Urothelium cell line (cell line): ENCODE results near the gene CLN6.

Source experiments
- DNase-seq: peaks from one replicate; pipeline ENCODE4 v3.0.0; 2011; ENCODE audit warnings: low spot score, mixed read lengths
- FAIRE-seq: peaks from 2 replicates; lab custom pipeline; 2011; peaks lifted over from hg19 to GRCh38; lab: Jason Lieb, UNC

The CLN6 gene

GRCh38 chr15:68229386-68230156 is at the start of gene CLN6:
Gene CLN6, minus strand, starts transcription at chr15:68229728. Its CDS starts 144 bp downstream, at chr15:68229584.
- DNase-seq: peak; percentile 99
- FAIRE-seq: no peak

DNA sequence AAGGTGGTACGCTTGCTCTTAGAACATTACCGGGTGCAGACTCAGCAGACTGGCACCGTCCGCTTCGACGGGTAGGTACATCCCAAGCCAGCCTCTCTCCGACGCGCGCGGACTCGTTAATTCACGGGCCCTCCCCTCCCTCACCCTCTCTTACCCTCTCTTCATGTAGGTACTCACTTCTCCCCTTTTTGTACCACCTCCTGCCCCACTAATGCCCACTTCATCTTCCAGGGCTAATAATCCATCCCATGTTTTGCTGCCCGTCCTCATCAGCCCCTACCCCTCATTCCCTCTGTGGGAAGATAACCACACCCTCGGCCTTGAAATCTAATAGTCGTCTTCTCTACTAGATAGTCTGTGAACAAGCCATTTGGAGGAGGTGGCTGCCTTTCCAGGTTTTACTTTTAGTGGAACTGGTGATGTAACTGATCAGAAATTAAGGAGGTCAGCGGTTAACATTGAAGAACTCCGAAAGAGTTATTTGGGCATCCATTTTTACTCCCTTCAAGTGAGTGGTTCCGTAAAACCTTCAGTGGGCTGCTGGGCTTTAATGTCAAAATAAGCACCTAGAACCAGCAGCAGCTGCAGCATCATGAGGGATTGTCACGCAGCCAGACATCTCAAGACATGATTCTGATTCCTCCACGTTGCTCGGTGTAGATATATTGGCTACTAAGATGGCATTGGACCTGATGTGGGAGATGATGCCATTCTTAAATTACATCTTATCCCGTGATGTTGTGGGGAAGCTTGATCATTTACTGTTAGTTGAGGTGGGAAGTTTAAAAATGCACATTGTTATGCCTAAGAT is 49.3 kb upstream of the CLN6 start:
- FAIRE-seq (peak; percentile 63), DNase-seq (no peak)

GRCh38 chr15:68278345-68278594 is 48.7 kb upstream of the CLN6 start:
- peak; percentile 59 for FAIRE-seq
- DNase-seq: no peak

DNA sequence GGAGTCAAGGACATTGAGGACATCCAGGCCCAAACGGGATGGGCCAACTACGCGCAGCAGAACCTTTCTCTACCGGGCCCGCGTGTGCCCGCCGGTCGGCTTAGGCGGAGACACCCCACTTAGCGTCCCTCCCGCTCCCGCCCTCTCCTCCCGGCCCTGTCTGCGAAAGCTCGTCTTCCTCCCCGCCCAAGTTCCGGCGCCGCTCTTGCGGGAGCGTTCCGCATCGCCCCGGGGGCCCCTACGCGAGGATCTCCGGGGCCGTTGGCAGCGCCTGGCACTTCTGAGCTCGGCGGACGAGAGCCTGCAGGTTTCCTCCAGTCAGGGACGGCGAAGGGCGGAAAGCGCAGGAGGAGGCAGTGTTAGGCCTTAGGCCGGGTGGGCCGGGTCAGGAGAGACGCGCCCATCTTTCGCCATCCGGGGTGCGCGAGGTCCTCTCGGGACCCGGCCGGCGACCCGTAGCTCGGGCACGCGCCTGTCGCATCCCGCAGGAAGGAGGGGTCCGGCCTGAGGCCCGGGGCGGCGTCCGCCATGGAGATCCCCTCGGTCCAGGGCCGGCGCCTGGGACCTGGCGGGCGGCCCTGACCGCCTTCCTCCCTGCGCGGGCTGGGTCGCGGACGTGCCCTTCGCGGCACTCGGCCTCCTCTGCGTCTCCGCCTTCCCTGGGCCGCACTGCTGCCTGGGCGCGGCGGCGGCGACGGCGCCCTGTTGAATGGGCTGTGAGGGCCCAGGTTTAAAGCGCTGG is 48.2 kb upstream of the CLN6 start, which contains the start of gene FEM1B:
Gene FEM1B (plus strand): TSS at position 143 of the 742 bp plus-strand sequence. CDS start 673 bp downstream, outside the sequence.
- DNase-seq (peak; percentile 96), FAIRE-seq (peak; percentile 77)

DNA sequence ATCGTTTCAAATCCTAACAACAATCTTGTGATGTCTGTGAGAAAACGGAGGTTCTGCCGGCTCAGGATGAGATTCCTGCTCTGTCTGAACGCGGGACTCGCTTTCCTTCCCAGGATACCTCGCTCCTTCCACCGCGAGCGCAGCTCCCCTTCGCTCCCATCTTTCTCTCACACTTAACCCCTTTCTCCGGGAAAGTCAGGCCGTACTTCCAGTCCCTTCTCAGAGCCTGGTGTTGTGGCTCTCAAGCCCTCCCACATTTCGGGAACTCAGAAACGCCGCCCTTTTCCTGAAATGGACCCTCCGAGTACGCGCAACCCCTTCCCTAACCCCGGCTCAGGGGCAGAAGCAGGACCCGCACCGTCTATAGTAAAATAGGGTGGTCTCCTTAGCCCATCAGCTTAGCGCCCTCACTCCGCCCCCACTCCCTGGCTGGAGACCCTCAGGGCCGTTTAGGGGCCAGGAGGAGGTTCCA is 47.6 kb upstream of the CLN6 start:
- DNase-seq: peak; percentile 62
- FAIRE-seq: no peak

GRCh38 chr15:68276668-68277067 is 47.1 kb upstream of the CLN6 start:
- DNase-seq: no peak
- no peak for FAIRE-seq

GRCh38 chr15:68275165-68275746 is 45.7 kb upstream of the CLN6 start:
- DNase-seq: no peak
- FAIRE-seq: no peak

DNA sequence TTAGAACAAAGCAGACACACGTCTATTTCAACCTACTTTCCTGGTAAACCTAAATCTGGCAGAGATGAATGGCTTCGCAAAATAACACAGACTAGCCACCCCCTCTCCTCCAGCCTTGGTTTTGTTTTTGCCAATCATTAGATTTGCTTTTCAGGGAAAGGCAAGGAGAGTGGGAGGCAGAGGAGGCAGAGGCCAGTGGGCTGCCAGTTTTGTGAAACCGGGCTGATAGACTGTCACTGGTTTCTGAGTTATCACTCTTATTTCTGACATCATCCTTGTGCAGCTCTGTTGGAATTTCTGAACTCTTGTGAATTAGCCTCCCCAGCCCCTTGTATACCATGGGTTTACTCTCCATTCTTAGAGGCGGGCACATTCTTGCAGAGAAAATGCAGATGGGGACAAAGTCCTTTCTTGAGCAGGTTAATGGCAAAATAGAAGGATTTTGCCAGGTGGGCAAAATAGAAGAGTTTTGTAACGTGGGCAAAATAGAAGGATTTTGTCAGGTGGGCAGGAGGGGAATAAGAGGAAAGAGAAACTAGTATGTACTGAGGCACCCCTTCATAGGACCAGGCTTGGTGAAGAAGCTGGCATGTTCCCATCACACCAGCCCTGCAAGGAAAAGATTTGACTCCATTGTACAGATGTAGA is 44.8 kb upstream of the CLN6 start:
- FAIRE-seq (no peak), DNase-seq (no peak)

DNA sequence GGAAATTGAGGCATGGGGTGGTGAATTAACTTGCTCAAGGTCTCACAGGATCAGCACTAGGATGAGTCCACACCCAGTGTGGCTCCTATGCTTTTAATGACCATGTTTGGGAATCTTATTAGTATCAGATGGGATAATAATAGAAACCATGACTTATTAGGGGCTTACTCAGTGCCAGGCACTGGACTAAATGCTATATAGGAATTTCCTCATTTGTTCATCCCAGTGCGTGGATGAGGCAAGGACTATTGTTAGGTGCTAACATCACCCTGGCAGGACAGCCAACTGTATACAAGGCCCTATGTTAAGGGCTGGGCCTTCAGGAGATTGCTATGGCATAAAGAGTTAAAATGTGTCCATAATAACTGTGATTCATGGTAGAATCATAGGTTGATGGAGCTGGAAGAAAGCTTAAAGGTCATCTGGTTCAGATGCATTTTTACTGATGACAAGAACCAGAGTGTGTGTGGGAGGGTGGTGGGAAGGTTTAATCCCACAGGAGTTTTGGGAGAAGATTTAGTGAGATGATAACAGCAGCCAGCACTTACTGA is 43.3 kb upstream of the CLN6 start:
- FAIRE-seq (no peak), DNase-seq (no peak)

GRCh38 chr15:68271854-68272471 is 42.4 kb upstream of the CLN6 start:
- FAIRE-seq (peak; percentile 92), DNase-seq (peak; percentile 81)

DNA sequence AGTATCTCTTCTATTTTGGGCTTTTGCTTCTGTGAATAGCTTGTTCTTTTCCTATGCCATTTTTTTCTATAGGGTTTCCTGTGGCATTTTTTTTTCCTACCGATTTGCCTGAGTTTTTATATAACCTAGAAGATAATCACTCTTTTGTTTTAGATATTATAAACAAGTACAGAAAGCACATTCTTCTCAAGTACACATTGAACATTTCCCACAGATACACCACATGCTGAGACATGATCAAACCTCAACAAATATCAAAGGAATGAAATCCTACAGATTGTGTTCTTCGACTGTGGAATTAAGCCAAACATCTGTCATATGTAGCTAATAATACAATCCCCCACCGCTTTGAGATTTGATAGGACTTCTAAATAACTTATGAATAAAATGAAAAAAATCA is 38.9 kb upstream of the CLN6 start:
- DNase-seq (no peak), FAIRE-seq (no peak)

- FAIRE-seq (no peak), DNase-seq (no peak)
Observed at GRCh38 chr15:68265674-68266073, 36.1 kb upstream of the CLN6 start.

- DNase-seq: no peak
- FAIRE-seq: no peak
Observed at GRCh38 chr15:68265081-68265480, 35.6 kb upstream of the CLN6 start.

DNA sequence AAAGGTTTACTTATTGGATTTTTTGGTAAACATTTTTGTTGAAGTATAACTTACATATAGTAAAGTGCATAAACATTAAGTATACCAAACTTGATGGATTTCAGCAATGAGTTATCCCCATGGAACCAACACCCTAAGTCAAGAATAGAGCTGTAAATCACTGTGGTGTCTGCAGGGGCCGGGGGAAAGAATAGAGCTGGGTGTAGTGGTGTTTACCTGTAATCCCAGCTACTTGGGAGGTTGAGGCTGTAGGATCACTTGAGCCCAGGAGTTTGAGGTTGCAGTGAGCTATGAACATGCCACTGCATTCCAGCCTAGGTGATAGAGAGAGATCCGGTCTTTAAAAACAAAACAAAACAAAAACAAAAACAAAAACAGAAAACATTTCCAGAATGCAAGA is 34.8 kb upstream of the CLN6 start:
- FAIRE-seq: no peak

DNA sequence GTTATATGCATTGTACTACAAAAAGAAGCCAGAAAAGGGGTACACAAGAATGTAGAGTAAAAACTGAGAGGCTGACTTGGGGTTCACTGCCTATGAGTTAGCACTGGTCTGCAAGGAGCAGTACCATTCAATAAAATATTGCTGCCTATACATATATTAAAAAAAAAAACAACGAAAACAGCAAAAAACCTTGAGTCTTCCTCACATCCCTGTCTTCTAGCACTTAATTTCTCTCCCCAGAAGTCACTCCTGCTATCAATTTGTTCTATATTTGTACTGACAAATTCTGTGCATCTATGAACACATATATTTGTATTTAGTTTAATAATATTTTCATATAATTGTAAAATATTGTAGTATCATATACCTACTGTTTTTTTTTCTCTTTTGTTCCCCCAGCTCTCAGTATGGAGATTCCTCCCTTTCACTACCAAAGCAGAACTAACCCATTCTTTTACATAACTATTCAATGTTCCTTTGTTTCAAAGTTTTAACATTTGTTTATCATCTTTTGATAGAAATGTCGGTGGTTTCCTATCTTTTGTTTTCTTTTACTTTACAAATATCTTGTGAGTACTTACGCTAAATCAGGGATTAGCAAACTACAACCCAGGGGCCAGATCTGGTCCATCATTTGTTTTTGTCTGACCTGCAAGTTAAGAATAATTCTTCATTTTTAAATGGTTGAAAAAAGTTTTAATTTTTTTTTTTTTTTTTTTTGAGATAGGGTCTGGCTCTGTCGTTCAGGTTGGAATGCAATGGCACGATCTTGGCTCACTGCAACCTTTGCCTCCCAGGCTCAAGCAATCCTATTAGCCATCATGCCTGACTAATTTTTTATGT is 33.2 kb upstream of the CLN6 start:
- DNase-seq: no peak

More for the DNA sequence above, 34.8 kb upstream of the CLN6 start:
- no peak for DNase-seq

DNA sequence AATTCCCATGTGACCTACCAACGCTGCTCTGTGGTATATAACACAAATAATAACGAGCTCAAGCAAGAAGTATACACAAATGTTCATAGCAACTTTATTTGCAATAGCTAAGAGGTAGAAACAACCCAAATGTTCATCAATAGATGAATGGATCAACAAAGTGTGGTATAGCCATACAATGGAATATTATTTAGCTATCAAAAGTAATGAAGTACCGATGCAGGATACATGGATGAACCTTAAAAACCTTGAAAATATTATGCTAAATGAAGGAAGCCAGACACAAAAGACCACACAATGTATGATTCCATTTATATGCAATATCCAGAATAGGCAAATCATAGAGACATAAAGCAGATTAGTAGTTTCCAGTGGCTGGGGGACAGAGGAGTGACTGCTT is 32.5 kb upstream of the CLN6 start:
- FAIRE-seq (peak; percentile 82), DNase-seq (no peak)

More for the DNA sequence above, 33.2 kb upstream of the CLN6 start:
- FAIRE-seq: no peak

- DNase-seq (no peak), FAIRE-seq (no peak)
Observed at GRCh38 chr15:68261241-68261640, 31.7 kb upstream of the CLN6 start.

GRCh38 chr15:68259883-68260282 is 30.4 kb upstream of the CLN6 start:
- peak; percentile 92 for FAIRE-seq
- DNase-seq: no peak

- no peak for FAIRE-seq
- DNase-seq: no peak
Observed at GRCh38 chr15:68258692-68259091, 29.2 kb upstream of the CLN6 start.
